Upper lobe of right lung (tissue), 1 donor: ENCODE results near the gene ENSA. TPM values are rescaled to one million over a fixed set of nuclear protein-coding genes. Genes with fewer than 3 reads are reported as not detected.

Experiments used
- ATAC-seq: fragments of 200-7000 bp; cut with Tn5 transposase; one replicate; pipeline ENCODE4 v1.9.1; 2020; ENCODE audit warnings: mild to moderate bottlenecking, moderate library complexity
- DNase-seq: peaks from one replicate; pipeline ENCODE4 v3.0.0-alpha.2; 2020
- H3K27ac ChIP-seq: fragments of 200-600 bp; one replicate; pipeline ENCODE4 v1.8.0; 2022
- H3K27me3 ChIP-seq: fragments of 200-600 bp; one replicate; pipeline ENCODE4 v1.8.0; 2022; ENCODE audit warnings: mild to moderate bottlenecking
- H3K36me3 ChIP-seq: fragments of 200-600 bp; one replicate; pipeline ENCODE4 v1.8.0; 2022
- H3K4me1 ChIP-seq: fragments of 200-600 bp; one replicate; pipeline ENCODE4 v1.8.0; 2022
- H3K4me3 ChIP-seq: fragments of 200-600 bp; one replicate; pipeline ENCODE4 v1.8.0; 2022; ENCODE audit warnings: mild to moderate bottlenecking
- H3K9me3 ChIP-seq: fragments of 200-600 bp; one replicate; pipeline ENCODE4 v1.8.0; 2022
- CTCF ChIP-seq: fragments of 200-600 bp; IDR thresholded peaks from one replicate; pipeline ENCODE4 v1.8.0; 2022; ENCODE audit warnings: antibody characterized with exemption
- intact Hi-C: fragments of 100-400 bp; cut with DNase I; formaldehyde crosslinking; loops from one replicate; pipeline ENCODE4 v1.11.0; 2022
- total RNA-seq: library from RNA; stranded (reverse); fragmentation: NEBNext Ultra II Directional; extraction: Animal tissue kit (Norgen Biotek cat#: 25700); gene quantifications from one replicate; pipeline ENCODE4 v1.2.1, GENCODE V29; 2021
- donor health status: DM: no; HTN: yes; CAD: no; lungs with severe emphysema.

The ENSA gene
- total RNA-seq, 1 donor from 2014 or later: 188 TPM

- DNase-seq (no peak), ATAC-seq (no peak)
- no peak overlapping the region for H3K4me3 ChIP-seq
- H3K27me3 ChIP-seq: no peaks in the 10 kb centered on the region
- peaks cover 23% of the 10 kb centered on the region for H3K36me3 ChIP-seq
- no peak for TF ChIP-seq CTCF
- intact Hi-C loops: no loop called here
- H3K27ac ChIP-seq: peak overlapping the region; percentile 92
- no peaks in the 10 kb centered on the region for H3K9me3 ChIP-seq
- peaks cover 61% of the 10 kb centered on the region for H3K4me1 ChIP-seq
These were observed 13.8 kb downstream of the ENSA start for GRCh38 chr1:150615346-150616201.

GRCh38 chr1:150613061-150613920 is 16.1 kb downstream of the ENSA start:
- no peak for TF ChIP-seq CTCF
- ATAC-seq (peak; percentile 69), DNase-seq (no peak)
- peaks cover 59% of the 10 kb centered on the region for H3K4me1 ChIP-seq
- intact Hi-C loops: no loop called here
- H3K9me3 ChIP-seq: no peaks in the 10 kb centered on the region
- peak overlapping the region; percentile 92 for H3K27ac ChIP-seq
- no peaks in the 10 kb centered on the region for H3K27me3 ChIP-seq
- H3K36me3 ChIP-seq: peaks cover 16% of the 10 kb centered on the region
- H3K4me3 ChIP-seq: peak overlapping the region; percentile 26

GRCh38 chr1:150612014-150612345 is 17.4 kb downstream of the ENSA start:
- DNase-seq: no peak
- no peak for ATAC-seq
- H3K4me1 ChIP-seq: peaks cover 59% of the 10 kb centered on the region
- no peak for TF ChIP-seq CTCF
- H3K4me3 ChIP-seq: peak overlapping the region; percentile 15
- intact Hi-C loops: no loop called here
- H3K36me3 ChIP-seq: peaks cover 3% of the 10 kb centered on the region
- no peaks in the 10 kb centered on the region for H3K27me3 ChIP-seq
- no peaks in the 10 kb centered on the region for H3K9me3 ChIP-seq
- H3K27ac ChIP-seq: peak overlapping the region; percentile 92

GRCh38 chr1:150610576-150610975 is 18.8 kb downstream of the ENSA start:
- Histone ChIP-seq H3K4me1 (peaks cover 58% of the 10 kb centered on the region), H3K4me3 (no peak overlapping the region), H3K27ac (peak overlapping the region; percentile 92), H3K9me3 (no peaks in the 10 kb centered on the region), H3K36me3 (no peaks in the 10 kb centered on the region), H3K27me3 (no peaks in the 10 kb centered on the region)
- no peak for ATAC-seq
- intact Hi-C loops: no loop called here
- no peak for TF ChIP-seq CTCF
- no peak for DNase-seq

GRCh38 chr1:150609732-150610131 is 19.7 kb downstream of the ENSA start:
- H3K4me3 ChIP-seq: no peak overlapping the region
- H3K4me1 ChIP-seq: peaks cover 56% of the 10 kb centered on the region
- no peaks in the 10 kb centered on the region for H3K9me3 ChIP-seq
- no peak for TF ChIP-seq CTCF
- no peaks in the 10 kb centered on the region for H3K27me3 ChIP-seq
- intact Hi-C loops: no loop called here
- no peaks in the 10 kb centered on the region for H3K36me3 ChIP-seq
- peak overlapping the region; percentile 92 for H3K27ac ChIP-seq
- ATAC-seq: no peak
- DNase-seq: no peak
